ENCODE measurements around the gene RACGAP1. TPM values are rescaled to one million over a fixed set of nuclear protein-coding genes. Genes with fewer than 3 reads are reported as not detected.

Gene RACGAP1
- total and polyA plus RNA-seq, 2 experiments from 2014 or later: 35.4 to 55.4 TPM

- Histone ChIP-seq H2AFZ (peak overlapping the region; percentile 88), H3K27ac (no peak overlapping the region), H3K27me3 (replicated peaks; ENCODE audit: insufficient read depth) (no peaks in the 10 kb centered on the region), H3K9me3 (ENCODE audit: low read depth) (no peaks in the 10 kb centered on the region), H3K4me2 (ENCODE audit: unreplicated experiment) (peak overlapping the region; percentile 72), H3K4me1 (ENCODE audit: insufficient read depth) (no peaks in the 10 kb centered on the region), H3K36me3 (ENCODE audit: low read depth) (no peaks in the 10 kb centered on the region), H3K9me2 (ENCODE audit: insufficient read depth) (no peaks in the 10 kb centered on the region), H3K4me3 (peak overlapping the region; percentile 30; the same call in 1 of the 2 replicates), H3K79me2 (ENCODE audit: insufficient read depth) (no peaks in the 10 kb centered on the region), H4K20me1 (ENCODE audit: insufficient read depth) (no peaks in the 10 kb centered on the region), H3F3A (ENCODE audit: insufficient read depth) (no peaks in the 10 kb centered on the region), H3K9ac (no peak overlapping the region)
- in situ Hi-C loops (cut with MboI): no loop called here
- 14 to 16% methylated on average over 25 to 28 of the region's 28 CpGs for WGBS, 2 experiments (ENCODE audit: low coverage in 1 of 2, low lambda C conversion rate in 2 of 2, missing lambda C conversion rate in 2 of 2)
- no peak for TF ChIP-seq EZH2 (IDR thresholded peaks at IDR 0.05; ENCODE audit: insufficient read depth, poor library complexity, severe bottlenecking)
- no peak for TF ChIP-seq EZH2phosphoT487 (IDR thresholded peaks at IDR 0.05; ENCODE audit: insufficient read depth, low read depth)
- peak; percentile 84 for DNase-seq
Measured at GRCh38 chr12:49945394-49946080, 79.8 kb downstream of the RACGAP1 start.

GRCh38 chr12:49944718-49945117 lies 80.6 kb downstream of the RACGAP1 start:
- TF ChIP-seq EZH2 (IDR thresholded peaks at IDR 0.05; ENCODE audit: insufficient read depth, poor library complexity, severe bottlenecking): no peak
- no peak for TF ChIP-seq EZH2phosphoT487 (IDR thresholded peaks at IDR 0.05; ENCODE audit: insufficient read depth, low read depth)
- H3F3A ChIP-seq (ENCODE audit: insufficient read depth): no peaks in the 10 kb centered on the region
- no peaks in the 10 kb centered on the region for H3K4me1 ChIP-seq (ENCODE audit: insufficient read depth)
- H3K4me2 ChIP-seq (ENCODE audit: unreplicated experiment): no peak overlapping the region
- no peaks in the 10 kb centered on the region for H3K9me2 ChIP-seq (ENCODE audit: insufficient read depth)
- DNase-seq: no peak
- in situ Hi-C loops (cut with MboI): no loop called here
- H3K36me3 ChIP-seq (ENCODE audit: low read depth): no peaks in the 10 kb centered on the region
- WGBS, 2 experiments (ENCODE audit: low coverage in 1 of 2, low lambda C conversion rate in 2 of 2, missing lambda C conversion rate in 2 of 2): 89 to 97% methylated on average over 3 of the region's 3 CpGs
- no peaks in the 10 kb centered on the region for H4K20me1 ChIP-seq (ENCODE audit: insufficient read depth)
- H3K4me3 ChIP-seq: no peak overlapping the region
- H3K79me2 ChIP-seq (ENCODE audit: insufficient read depth): no peaks in the 10 kb centered on the region
- no peak overlapping the region for H2AFZ ChIP-seq
- no peaks in the 10 kb centered on the region for H3K9me3 ChIP-seq (ENCODE audit: low read depth)
- no peak overlapping the region for H3K9ac ChIP-seq
- H3K27me3 ChIP-seq (replicated peaks; ENCODE audit: insufficient read depth): no peaks in the 10 kb centered on the region
- H3K27ac ChIP-seq: no peak overlapping the region

- TF ChIP-seq EZH2 (IDR thresholded peaks at IDR 0.05; ENCODE audit: insufficient read depth, poor library complexity, severe bottlenecking) (no peak), EZH2phosphoT487 (IDR thresholded peaks at IDR 0.05; ENCODE audit: insufficient read depth, low read depth) (no peak)
- Histone ChIP-seq H3K4me2 (ENCODE audit: unreplicated experiment) (no peak overlapping the region), H3K27ac (no peak overlapping the region), H3K79me2 (ENCODE audit: insufficient read depth) (no peaks in the 10 kb centered on the region), H3K9ac (no peak overlapping the region), H3K36me3 (ENCODE audit: low read depth) (no peaks in the 10 kb centered on the region), H3F3A (ENCODE audit: insufficient read depth) (no peaks in the 10 kb centered on the region), H3K9me3 (ENCODE audit: low read depth) (no peaks in the 10 kb centered on the region), H4K20me1 (ENCODE audit: insufficient read depth) (no peaks in the 10 kb centered on the region), H3K4me1 (ENCODE audit: insufficient read depth) (no peaks in the 10 kb centered on the region), H3K9me2 (ENCODE audit: insufficient read depth) (no peaks in the 10 kb centered on the region), H3K27me3 (replicated peaks; ENCODE audit: insufficient read depth) (no peaks in the 10 kb centered on the region), H3K4me3 (no peak overlapping the region), H2AFZ (no peak overlapping the region)
- no peak for DNase-seq
- WGBS, 2 experiments (ENCODE audit: low coverage in 1 of 2, low lambda C conversion rate in 2 of 2, missing lambda C conversion rate in 2 of 2): 92 to 93% methylated on average over 5 of the region's 5 CpGs
- in situ Hi-C loops (cut with MboI): no loop called here
Measured at GRCh38 chr12:49944046-49944445, 81.2 kb downstream of the RACGAP1 start.

- Histone ChIP-seq H3K27me3 (replicated peaks; ENCODE audit: insufficient read depth) (no peaks in the 10 kb centered on the region), H3K4me3 (no peak overlapping the region), H3K9me3 (ENCODE audit: low read depth) (no peaks in the 10 kb centered on the region), H3K9me2 (ENCODE audit: insufficient read depth) (no peaks in the 10 kb centered on the region), H3K36me3 (ENCODE audit: low read depth) (no peaks in the 10 kb centered on the region), H4K20me1 (ENCODE audit: insufficient read depth) (no peaks in the 10 kb centered on the region), H3K79me2 (ENCODE audit: insufficient read depth) (no peaks in the 10 kb centered on the region), H2AFZ (no peak overlapping the region), H3K4me2 (ENCODE audit: unreplicated experiment) (no peak overlapping the region), H3K9ac (no peak overlapping the region), H3K27ac (no peak overlapping the region), H3F3A (ENCODE audit: insufficient read depth) (no peaks in the 10 kb centered on the region), H3K4me1 (ENCODE audit: insufficient read depth) (no peaks in the 10 kb centered on the region)
- no peak for TF ChIP-seq EZH2 (IDR thresholded peaks at IDR 0.05; ENCODE audit: insufficient read depth, poor library complexity, severe bottlenecking)
- 100% methylated on average over 1 of the region's 1 CpG for WGBS, 2 experiments (ENCODE audit: low coverage in 1 of 2, low lambda C conversion rate in 2 of 2, missing lambda C conversion rate in 2 of 2)
- in situ Hi-C loops (cut with MboI): no loop called here
- DNase-seq: no peak
Measured at GRCh38 chr12:49943625-49943960, 81.7 kb downstream of the RACGAP1 start.

Measured in GM23248 (cell line).